Esophagus squamous epithelium (tissue), 4 donors: ENCODE measurements around the gene THADA.

Experiments used
- POLR2A ChIP-seq, 4 donors: fragments of 450-650 bp; IDR thresholded peaks; one replicate each; pipeline ENCODE4 v1.6.1; 2017; ENCODE audit warnings: antibody characterized with exemption in 4 of 4, mild to moderate bottlenecking in 4 of 4, moderate library complexity in 3 of 4
- TF ChIP-seq, protein P1 (sequence below), 6 experiments: fragments of 450-650 bp in 4 of 6; fragments of 200-600 bp in 2 of 6; sonication (generic) in 2 of 6; IDR thresholded peaks; one replicate each; pipeline ENCODE4 v1.5.1; 2016 to 2019; ENCODE audit warnings: antibody characterized with exemption in 6 of 6, mild to moderate bottlenecking in 4 of 6, moderate library complexity in 4 of 6

DNA sequence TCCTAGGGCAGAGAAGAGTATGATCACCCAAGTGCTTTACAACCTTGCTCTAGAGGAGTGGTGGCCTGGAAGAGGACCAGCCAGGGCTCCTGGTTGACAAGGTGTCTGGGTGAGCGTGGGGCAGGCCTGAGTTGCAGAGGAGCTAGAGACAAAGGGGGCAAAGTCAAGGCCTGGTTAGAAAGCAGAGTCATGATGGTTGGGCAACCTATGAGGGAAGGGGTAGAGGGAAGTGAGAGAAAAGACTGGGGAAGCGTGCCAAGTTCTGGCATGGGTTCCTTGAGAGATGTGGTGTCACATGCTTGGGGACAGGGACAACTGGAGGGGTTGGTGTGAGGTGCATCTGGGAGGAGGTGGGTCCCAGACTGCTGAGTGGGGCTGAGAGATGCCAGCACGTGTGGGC lies 382.9 kb downstream of the THADA start:
- TF ChIP-seq, protein P1, sequence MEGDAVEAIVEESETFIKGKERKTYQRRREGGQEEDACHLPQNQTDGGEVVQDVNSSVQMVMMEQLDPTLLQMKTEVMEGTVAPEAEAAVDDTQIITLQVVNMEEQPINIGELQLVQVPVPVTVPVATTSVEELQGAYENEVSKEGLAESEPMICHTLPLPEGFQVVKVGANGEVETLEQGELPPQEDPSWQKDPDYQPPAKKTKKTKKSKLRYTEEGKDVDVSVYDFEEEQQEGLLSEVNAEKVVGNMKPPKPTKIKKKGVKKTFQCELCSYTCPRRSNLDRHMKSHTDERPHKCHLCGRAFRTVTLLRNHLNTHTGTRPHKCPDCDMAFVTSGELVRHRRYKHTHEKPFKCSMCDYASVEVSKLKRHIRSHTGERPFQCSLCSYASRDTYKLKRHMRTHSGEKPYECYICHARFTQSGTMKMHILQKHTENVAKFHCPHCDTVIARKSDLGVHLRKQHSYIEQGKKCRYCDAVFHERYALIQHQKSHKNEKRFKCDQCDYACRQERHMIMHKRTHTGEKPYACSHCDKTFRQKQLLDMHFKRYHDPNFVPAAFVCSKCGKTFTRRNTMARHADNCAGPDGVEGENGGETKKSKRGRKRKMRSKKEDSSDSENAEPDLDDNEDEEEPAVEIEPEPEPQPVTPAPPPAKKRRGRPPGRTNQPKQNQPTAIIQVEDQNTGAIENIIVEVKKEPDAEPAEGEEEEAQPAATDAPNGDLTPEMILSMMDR (IDR thresholded peaks at IDR 0.05): no peak
- TF ChIP-seq POLR2A (IDR thresholded peaks at IDR 0.05): no peak
